CD14-positive monocyte (primary cell): ENCODE data around the gene TTBK1. TPM values are rescaled to one million over a fixed set of nuclear protein-coding genes. Genes with fewer than 3 reads are reported as not detected.

Source experiments
- DNase-seq, 3 donors: peaks; one replicate each; pipeline ENCODE4 v3.0.0-alpha.2; 2011 to 2022
- H2AFZ ChIP-seq: 2 replicates; pipeline ENCODE4 v1.6.0; 2012; ENCODE audit warnings: mild to moderate bottlenecking, low read depth, low read length, inconsistent platforms; ENCODE audit not compliant: insufficient read depth, poor library complexity, severe bottlenecking
- H3K27ac ChIP-seq, 2 donors: 1 replicate in 1 of 2; 2 replicates in 1 of 2; pipeline ENCODE4 v1.5.1; 2012 to 2013; ENCODE audit warnings: low read length in 2 of 2, control low read depth in 1 of 2, inconsistent platforms in 1 of 2, low read depth in 1 of 2, mild to moderate bottlenecking in 1 of 2
- H3K27me3 ChIP-seq, 2 donors: one replicate each; pipeline versions ENCODE4 v1.6.0 to v1.6.1; 2011 to 2013; ENCODE audit warnings: low read length in 2 of 2; ENCODE audit not compliant: control insufficient read depth in 2 of 2, insufficient read depth in 2 of 2
- H3K36me3 ChIP-seq, 2 donors: replicated peaks in 1 of 2; 1 replicate in 1 of 2; 2 replicates in 1 of 2; pipeline versions ENCODE4 v1.5.1 to v1.6.1; 2012 to 2013; ENCODE audit warnings: low read length in 2 of 2, control low read depth in 1 of 2, inconsistent platforms in 1 of 2, mild to moderate bottlenecking in 1 of 2; ENCODE audit not compliant: insufficient read depth in 2 of 2, control insufficient read depth in 1 of 2
- H3K4me1 ChIP-seq, 2 donors: 1 replicate in 1 of 2; 2 replicates in 1 of 2; pipeline versions ENCODE4 v1.5.1 to v1.6.1; 2012 to 2013; ENCODE audit warnings: low read length in 2 of 2, control low read depth in 1 of 2, inconsistent platforms in 1 of 2, mild to moderate bottlenecking in 1 of 2, moderate library complexity in 1 of 2; ENCODE audit not compliant: insufficient read depth in 2 of 2, control insufficient read depth in 1 of 2
- H3K4me2 ChIP-seq: replicated peaks from 2 replicates; pipeline ENCODE3; 2012; ENCODE audit warnings: low read length, moderate library complexity, mild to moderate bottlenecking; ENCODE audit not compliant: poor library complexity, severe bottlenecking; ENCODE audit errors: extremely low read depth
- H3K4me3 ChIP-seq, 3 experiments: fragments of 200-600 bp in 1 of 3; sonication (generic) in 1 of 3; replicated peaks in 1 of 3; 1 replicate in 2 of 3; 2 replicates in 1 of 3; pipeline ENCODE4 v1.5.1; 2011 to 2013; ENCODE audit warnings: low read length in 3 of 3, mild to moderate bottlenecking in 3 of 3, control low read depth in 2 of 3, low read depth in 2 of 3, inconsistent platforms in 1 of 3, moderate library complexity in 1 of 3
- H3K79me2 ChIP-seq: 2 replicates; pipeline ENCODE4 v1.6.0; 2012; ENCODE audit warnings: mild to moderate bottlenecking, control low read depth, inconsistent platforms, low read length, moderate library complexity; ENCODE audit not compliant: insufficient read depth
- H3K9ac ChIP-seq: 2 replicates; pipeline ENCODE4 v1.6.0; 2017; ENCODE audit warnings: low read length, mild to moderate bottlenecking; ENCODE audit not compliant: insufficient read depth, poor library complexity, severe bottlenecking
- H3K9me3 ChIP-seq, 2 donors: replicated peaks in 1 of 2; 1 replicate in 1 of 2; 2 replicates in 1 of 2; pipeline versions ENCODE4 v1.5.1 to v1.6.1; 2012 to 2013; ENCODE audit warnings: low read length in 2 of 2, control low read depth in 1 of 2; ENCODE audit not compliant: control insufficient read depth in 1 of 2, insufficient read depth in 1 of 2
- H4K20me1 ChIP-seq: 2 replicates; pipeline ENCODE4 v1.6.0; 2012; ENCODE audit warnings: mild to moderate bottlenecking, low read length, control low read depth, moderate library complexity; ENCODE audit not compliant: insufficient read depth
- H3K27ac Mint-ChIP-seq, 7 donors: one replicate each; pipeline ENCODE4 v1.8.0; 2020; ENCODE audit warnings: mild to moderate bottlenecking in 7 of 7, mixed read lengths in 7 of 7, moderate library complexity in 6 of 7, inconsistent platforms in 2 of 7
- H3K27me3 Mint-ChIP-seq, 3 donors: one replicate each; pipeline ENCODE4 v1.8.0; 2021 to 2022; ENCODE audit warnings: low read depth in 3 of 3, mild to moderate bottlenecking in 3 of 3, mixed read lengths in 3 of 3, moderate library complexity in 3 of 3, inconsistent platforms in 1 of 3
- H3K36me3 Mint-ChIP-seq, 2 donors: one replicate each; pipeline ENCODE4 v1.8.0; 2020; ENCODE audit warnings: mixed read lengths in 2 of 2, inconsistent platforms in 1 of 2, mild to moderate bottlenecking in 1 of 2
- H3K4me1 Mint-ChIP-seq: one replicate; pipeline ENCODE4 v1.8.0; 2020; ENCODE audit warnings: mild to moderate bottlenecking, mixed read lengths
- H3K4me3 Mint-ChIP-seq, 2 donors: one replicate each; pipeline ENCODE4 v1.8.0; 2020; ENCODE audit warnings: mild to moderate bottlenecking in 2 of 2, mixed read lengths in 2 of 2, moderate library complexity in 1 of 2
- H3K9me3 Mint-ChIP-seq, 7 donors: one replicate each; pipeline ENCODE4 v1.8.0; 2020 to 2022; ENCODE audit warnings: mixed read lengths in 7 of 7, mild to moderate bottlenecking in 6 of 7, moderate library complexity in 6 of 7, inconsistent platforms in 2 of 7
- CTCF ChIP-seq: fragments of 200-600 bp; IDR thresholded peaks from one replicate; pipeline ENCODE4 v1.8.0; 2022; ENCODE audit warnings: antibody characterized with exemption, mild to moderate bottlenecking
- WGBS: methylation state at CpG from one replicate; pipeline ENCODE4 v1.1.5; 2013; ENCODE audit warnings: missing lambda C conversion rate; ENCODE audit not compliant: insufficient coverage; 5-methylcytosine and 5-hydroxymethylcytosine counted together
- intact Hi-C, 2 donors: fragments of 100-400 bp; cut with micrococcal nuclease; formaldehyde crosslinking; loops; one replicate each; pipeline versions ENCODE4 v1.15.0 to v1.15.1; 2023
- polyA plus RNA-seq, 3 donors: library from polyadenylated mRNA; depleted of rRNA in 1 of 3; unstranded in 2 of 3; stranded (reverse) in 1 of 3; fragments of 300-500 nt in 2 of 3; fragments of >200 nt in 1 of 3; fragmentation: Illumina TruSeq in 2 of 3; gene quantifications; 1 replicate in 2 of 3; 2 replicates in 1 of 3; pipeline ENCODE4 v1.2.3, GENCODE V29; 2012 to 2021

TTBK1 gene
- polyA plus RNA-seq, 3 donors: not detected

- Histone ChIP-seq H3K4me2 (peak overlapping the region; percentile 81), H3K4me3 (peak overlapping the region in 1 of 3 experiments; percentile 73), H2AFZ (no peak overlapping the region), H3K36me3 (no peaks in the 10 kb centered on the region), H3K4me1 (peaks cover 46 to 50% of the 10 kb centered on the region in 2 donors), H3K27me3 (no peaks in the 10 kb centered on the region), H4K20me1 (no peaks in the 10 kb centered on the region), H3K27ac (no peak overlapping the region), H3K9ac (no peak overlapping the region), H3K9me3 (no peaks in the 10 kb centered on the region), H3K79me2 (no peaks in the 10 kb centered on the region)
- Mint-ChIP-seq H3K4me1 (peaks cover 47% of the 10 kb centered on the region), H3K4me3 (peak overlapping the region in 1 of 2 donors; percentile 36), H3K9me3 (peaks cover 0 to 1% (median 0%) of the 10 kb centered on the region in 7 donors), H3K36me3 (no peaks in the 10 kb centered on the region), H3K27ac (no peak overlapping the region), H3K27me3 (peaks cover 0 to 2% (median 0%) of the 10 kb centered on the region in 3 donors)
- no peak for DNase-seq
- TF ChIP-seq CTCF: no peak
- WGBS: 80% methylated on average over 3 of the region's 5 CpGs
- intact Hi-C loops: no loop called here
These were observed 64.3 kb downstream of the TTBK1 start for GRCh38 chr6:43307451-43308100.

- Histone ChIP-seq H3K9ac (peak within 1 kb of the TSS; percentile 5), H3K27ac (no peak within 1 kb of the TSS), H3K27me3 (no peaks in the 10 kb centered on the region), H2AFZ (peak within 1 kb of the TSS; percentile 66), H3K36me3 (no peaks in the 10 kb centered on the region), H3K9me3 (no peaks in the 10 kb centered on the region), H3K4me3 (peak within 1 kb of the TSS; percentile 24 to 73 (median 37)), H4K20me1 (no peaks in the 10 kb centered on the region), H3K79me2 (no peaks in the 10 kb centered on the region), H3K4me2 (peak within 1 kb of the TSS; percentile 81), H3K4me1 (peaks cover 52 to 58% of the 10 kb centered on the region in 2 donors)
- Mint-ChIP-seq H3K27ac (peak within 1 kb of the TSS in 4 of 7 donors; percentile 66 to 78 (median 70)), H3K27me3 (peaks cover 0 to 2% (median 0%) of the 10 kb centered on the region in 3 donors), H3K9me3 (peaks cover 0 to 3% (median 0%) of the 10 kb centered on the region in 7 donors), H3K4me3 (peak within 1 kb of the TSS; percentile 80 to 88), H3K4me1 (peaks cover 54% of the 10 kb centered on the region), H3K36me3 (no peaks in the 10 kb centered on the region)
- 3% methylated on average over 34 of the region's 39 CpGs for WGBS
- peak; percentile 25 to 48 (median 39) for DNase-seq
- intact Hi-C loops: no loop called here
- peak; percentile 64 for TF ChIP-seq CTCF
These were observed 65.1 kb downstream of the TTBK1 start, which contains the start of gene CRIP3 for GRCh38 chr6:43308101-43308989. CRIP3 (minus strand) TSS chr6:43308826; CDS start chr6:43308792, 34 bp downstream.
